Activated CD4-positive, alpha-beta memory T cell treated with anti-CD3 and anti-CD28 coated beads for 36 hours (primary cell): ENCODE measurements around the gene ZDHHC13. TPM values are rescaled to one million over a fixed set of nuclear protein-coding genes. Genes with fewer than 3 reads are reported as not detected.

ENCODE experiments used
- CTCF ChIA-PET: fragments of 350-600 bp; sonication (Branson Sonifier 250); formaldehyde crosslinking; loops from one replicate; lab custom pipeline; 2021; ENCODE audit warnings: antibody characterized with exemption, inconsistent platforms; lab: Charles Lee
- POLR2A ChIA-PET: fragments of 350-600 bp; sonication (Branson Sonifier 250); formaldehyde crosslinking; loops from one replicate; lab custom pipeline; 2021; ENCODE audit warnings: antibody characterized with exemption; lab: Charles Lee
- DNase-seq: peaks from one replicate; pipeline ENCODE4 v3.0.0-alpha.2; 2020
- H3K27ac Mint-ChIP-seq: one replicate; pipeline ENCODE4 v1.8.0; 2021; ENCODE audit warnings: mixed read lengths
- H3K27me3 Mint-ChIP-seq: one replicate; pipeline ENCODE4 v1.8.0; 2021; ENCODE audit warnings: mixed read lengths
- H3K36me3 Mint-ChIP-seq: one replicate; pipeline ENCODE4 v1.8.0; 2021; ENCODE audit warnings: mixed read lengths
- H3K4me1 Mint-ChIP-seq: one replicate; pipeline ENCODE4 v1.8.0; 2021; ENCODE audit warnings: low read depth, mixed read lengths
- H3K4me3 Mint-ChIP-seq: one replicate; pipeline ENCODE4 v1.8.0; 2021; ENCODE audit warnings: mild to moderate bottlenecking, mixed read lengths
- H3K9me3 Mint-ChIP-seq: one replicate; pipeline ENCODE4 v1.8.0; 2021; ENCODE audit warnings: mixed read lengths
- intact Hi-C: fragments of 100-400 bp; cut with micrococcal nuclease; formaldehyde crosslinking; loops from one replicate; pipeline ENCODE4 v1.15.1; 2023
- total RNA-seq, 2 experiments: library from RNA; stranded (reverse); gene quantifications; one replicate each; pipeline ENCODE4 v1.2.3, GENCODE V29; 2021

Gene ZDHHC13
- total RNA-seq = 10 to 100 TPM; 25.4 to 26.8 TPM

GRCh38 chr11:19116971-19117759 lies at the start of gene ZDHHC13:
Gene ZDHHC13, plus strand, starts transcription at chr11:19117168. Its CDS starts 82 bp downstream, at chr11:19117250.
- Mint-ChIP-seq H3K4me3 (peak within 1 kb of the TSS; percentile 89), H3K9me3 (no peaks in the 10 kb centered on the region), H3K27ac (peak within 1 kb of the TSS; percentile 67), H3K27me3 (no peaks in the 10 kb centered on the region), H3K4me1 (peaks cover 45% of the 10 kb centered on the region), H3K36me3 (peaks cover 12% of the 10 kb centered on the region)
- ChIA-PET POLR2A (interaction anchor here (0.6 to 1.2 kb wide), 2 partner anchors 11 to 35 kb away, joined by 3 to 4 read pairs; no protein-coding TSS in a partner anchor), CTCF (interaction anchor here (0.9 to 2.5 kb wide), 5 partner anchors 36 to 143 kb away, joined by 3 to 19 read pairs (median 3); no protein-coding TSS in a partner anchor)
- peak; percentile 98 for DNase-seq
- intact Hi-C loops = loop anchor here (1.0 to 5.0 kb wide), 3 partner anchors 40 to 325 kb away; partner anchors contain the start of gene E2F8

- Mint-ChIP-seq H3K36me3 (no peaks in the 10 kb centered on the region), H3K9me3 (peaks cover 16% of the 10 kb centered on the region), H3K4me1 (peaks cover 4% of the 10 kb centered on the region), H3K27ac (no peak overlapping the region), H3K27me3 (peaks cover 3% of the 10 kb centered on the region), H3K4me3 (peak overlapping the region; percentile 19)
- intact Hi-C loops = loop anchor here (1.0 to 10.0 kb wide), 5 partner anchors 104 to 831 kb away; no protein-coding TSS in a partner anchor
- DNase-seq = peak; percentile 69
- CTCF ChIA-PET = interaction anchor here (0.6 to 7.9 kb wide), 31 partner anchors 8 to 672 kb away, joined by 3 to 55 read pairs (median 4); partner anchors contain the start of genes MRGPRX2 and ZDHHC13
- POLR2A ChIA-PET = no interaction called here
Observed at GRCh38 chr11:19071255-19071654, 45.7 kb upstream of the ZDHHC13 start.

- CTCF ChIA-PET = interaction anchor here (0.9 to 7.9 kb wide), 6 partner anchors 7 to 488 kb away, joined by 3 to 55 read pairs (median 21); partner anchors contain the start of gene MRGPRX2
- Mint-ChIP-seq H3K4me1 (peaks cover 4% of the 10 kb centered on the region), H3K27ac (no peak overlapping the region), H3K36me3 (no peaks in the 10 kb centered on the region), H3K27me3 (peaks cover 3% of the 10 kb centered on the region), H3K4me3 (no peak overlapping the region), H3K9me3 (peaks cover 16% of the 10 kb centered on the region)
- POLR2A ChIA-PET = no interaction called here
- intact Hi-C loops = loop anchor here (5.0 to 10.0 kb wide), 3 partner anchors 102 to 830 kb away; no protein-coding TSS in a partner anchor
- DNase-seq = no peak
Observed at GRCh38 chr11:19072464-19072863, 44.5 kb upstream of the ZDHHC13 start.

GRCh38 chr11:19073454-19074415 lies 43.2 kb upstream of the ZDHHC13 start:
- Mint-ChIP-seq H3K9me3 (peaks cover 11% of the 10 kb centered on the region), H3K4me1 (peaks cover 4% of the 10 kb centered on the region), H3K27me3 (peaks cover 3% of the 10 kb centered on the region), H3K27ac (no peak overlapping the region), H3K4me3 (no peak overlapping the region), H3K36me3 (no peaks in the 10 kb centered on the region)
- ChIA-PET CTCF (interaction anchor here (0.7 to 7.9 kb wide), 6 partner anchors 6 to 484 kb away, joined by 3 to 55 read pairs (median 4); partner anchors contain the start of genes MRGPRX2 and ZDHHC13), POLR2A (no interaction called here)
- intact Hi-C loops = loop anchor here (5.0 to 10.0 kb wide), 3 partner anchors 101 to 829 kb away; no protein-coding TSS in a partner anchor
- DNase-seq = no peak

- Mint-ChIP-seq H3K36me3 (no peaks in the 10 kb centered on the region), H3K9me3 (no peaks in the 10 kb centered on the region), H3K27ac (no peak overlapping the region), H3K4me3 (no peak overlapping the region), H3K4me1 (peaks cover 4% of the 10 kb centered on the region), H3K27me3 (peaks cover 5% of the 10 kb centered on the region)
- DNase-seq = no peak
- intact Hi-C loops = loop anchor here (2.0 to 10.0 kb wide), 4 partner anchors 41 to 229 kb away; partner anchors contain the start of gene ZDHHC13
- ChIA-PET CTCF (interaction anchor here (0.7 to 7.5 kb wide), 8 partner anchors 5 to 483 kb away, joined by 3 to 55 read pairs (median 8); partner anchors contain the start of gene MRGPRX2), POLR2A (no interaction called here)
Observed at GRCh38 chr11:19075636-19076035, 41.3 kb upstream of the ZDHHC13 start.

GRCh38 chr11:19076744-19077589 lies 40.0 kb upstream of the ZDHHC13 start:
- POLR2A ChIA-PET = interaction anchor here (0.6 kb wide), 2 partner anchors 17 to 24 kb away, joined by 3 read pairs; no protein-coding TSS in a partner anchor
- peaks cover 5% of the 10 kb centered on the region for H3K27me3 Mint-ChIP-seq

GRCh38 chr11:19077965-19078364 lies 39.0 kb upstream of the ZDHHC13 start:
- CTCF ChIA-PET = interaction anchor here (0.8 to 7.5 kb wide), 19 partner anchors 8 to 477 kb away, joined by 3 to 55 read pairs (median 6); partner anchors contain the start of genes MRGPRX2 and ZDHHC13
- POLR2A ChIA-PET = no interaction called here
- no peak overlapping the region for H3K4me3 Mint-ChIP-seq

More at GRCh38 chr11:19076744-19077589, 40.0 kb upstream of the ZDHHC13 start:
- Mint-ChIP-seq H3K4me1 (no peaks in the 10 kb centered on the region), H3K9me3 (no peaks in the 10 kb centered on the region), H3K4me3 (no peak overlapping the region), H3K36me3 (no peaks in the 10 kb centered on the region), H3K27ac (no peak overlapping the region)
- intact Hi-C loops = loop anchor here (2.0 to 10.0 kb wide), 4 partner anchors 40 to 228 kb away; partner anchors contain the start of gene ZDHHC13
- CTCF ChIA-PET = interaction anchor here (0.5 to 7.5 kb wide), 38 partner anchors 7 to 1697 kb away, joined by 3 to 55 read pairs (median 4); partner anchors contain the start of genes MRGPRX2 and ZDHHC13
- peak; percentile 78 for DNase-seq

GRCh38 chr11:19079643-19080440 lies 37.1 kb upstream of the ZDHHC13 start:
- Mint-ChIP-seq H3K4me1 (no peaks in the 10 kb centered on the region), H3K36me3 (no peaks in the 10 kb centered on the region), H3K9me3 (no peaks in the 10 kb centered on the region), H3K4me3 (no peak overlapping the region), H3K27ac (no peak overlapping the region), H3K27me3 (peaks cover 5% of the 10 kb centered on the region)
- no peak for DNase-seq
- intact Hi-C loops = loop anchor here (10.0 kb wide), 2 partner anchors 95 to 225 kb away; no protein-coding TSS in a partner anchor
- POLR2A ChIA-PET = no interaction called here
- CTCF ChIA-PET = interaction anchor here (0.8 to 7.5 kb wide), 4 partner anchors 10 to 42 kb away, joined by 3 to 55 read pairs (median 18); partner anchors contain the start of gene MRGPRX2

More at GRCh38 chr11:19077965-19078364, 39.0 kb upstream of the ZDHHC13 start:
- no peak overlapping the region for H3K27ac Mint-ChIP-seq
- H3K9me3 Mint-ChIP-seq = no peaks in the 10 kb centered on the region
- H3K36me3 Mint-ChIP-seq = no peaks in the 10 kb centered on the region
- DNase-seq = no peak
- H3K27me3 Mint-ChIP-seq = peaks cover 5% of the 10 kb centered on the region
- no peaks in the 10 kb centered on the region for H3K4me1 Mint-ChIP-seq
- intact Hi-C loops = loop anchor here (2.0 to 10.0 kb wide), 4 partner anchors 39 to 227 kb away; partner anchors contain the start of gene ZDHHC13

GRCh38 chr11:19080579-19080993 lies 36.4 kb upstream of the ZDHHC13 start:
- CTCF ChIA-PET = interaction anchor here (0.8 to 7.5 kb wide), 3 partner anchors 10 to 36 kb away, joined by 3 to 55 read pairs (median 3); no protein-coding TSS in a partner anchor
- no peak overlapping the region for H3K27ac Mint-ChIP-seq

More at GRCh38 chr11:19080579-19080993, 36.4 kb upstream of the ZDHHC13 start:
- no peaks in the 10 kb centered on the region for H3K4me1 Mint-ChIP-seq
- H3K27me3 Mint-ChIP-seq = peaks cover 5% of the 10 kb centered on the region
- DNase-seq = no peak
- H3K9me3 Mint-ChIP-seq = no peaks in the 10 kb centered on the region
- H3K36me3 Mint-ChIP-seq = no peaks in the 10 kb centered on the region
- intact Hi-C loops = no loop called here
- POLR2A ChIA-PET = interaction anchor here (1.1 kb wide), 1 partner anchor 24 kb away, joined by 3 read pairs; no protein-coding TSS in a partner anchor
- H3K4me3 Mint-ChIP-seq = no peak overlapping the region
